ENCODE data around the gene MYO1D. TPM values are rescaled to one million over a fixed set of nuclear protein-coding genes. Genes with fewer than 3 reads are reported as not detected.
"Not testable (repeated sequence)": the region's sequence is repeated elsewhere in the genome, so short reads cannot be mapped to it uniquely, and the experiment has no call there.

The MYO1D gene
- total RNA-seq, 4 donors from 2014 or later: 247 to 569 (median 444) TPM

DNA sequence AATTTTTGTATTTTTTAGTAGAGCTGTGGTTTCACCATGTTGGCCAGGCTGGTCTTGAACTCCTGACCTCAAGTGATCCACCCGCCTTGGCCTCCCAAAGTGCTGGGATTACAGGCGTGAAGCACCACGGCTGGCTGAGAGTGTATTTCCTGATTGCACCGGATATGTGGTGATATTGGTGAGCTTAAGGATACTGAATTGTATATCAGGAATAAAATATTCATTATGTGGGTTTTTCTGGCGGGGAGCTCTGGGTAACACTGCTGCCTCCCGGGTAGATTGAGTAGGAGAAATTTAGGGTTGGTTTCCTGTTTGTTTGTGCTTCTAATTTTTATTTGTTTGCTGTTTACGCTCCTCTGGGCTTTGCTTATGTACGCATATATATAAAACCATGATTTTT, 43.4 kb upstream of the MYO1D start:
- H3K9me3 ChIP-seq: no peaks in the 10 kb centered on the region
- 67 to 80% methylated on average over 6 to 8 of the region's 8 CpGs for WGBS, 2 donors (ENCODE audit: low coverage in 1 of 2)
- in situ Hi-C loops (cut with MboI; ENCODE audit: low pct_ligation_motif_present in 1 of 4, low pct_unique_long_range_greater_than_20kb in 1 of 4, low sequenced_read_pairs in 3 of 4): loop anchor here (25.0 kb wide), 3 partner anchors 133 to 433 kb away; partner anchors contain the start of gene CDK5R1 (in 1 of the 4)
- H3K4me1 ChIP-seq: no peaks in the 10 kb centered on the region
- no peak overlapping the region for H3K4me3 ChIP-seq
- DNase-seq: no peak
- intact Hi-C loops (cut with DNase I; ENCODE audit: low total_unique reads): no loop called here
- no peaks in the 10 kb centered on the region for H3K27me3 ChIP-seq
- H3K27ac ChIP-seq: no peak overlapping the region
- TF ChIP-seq POLR2AphosphoS5 (IDR thresholded peaks at IDR 0.05) (no peak), POLR2A (IDR thresholded peaks at IDR 0.05) (no peak), EP300 (IDR thresholded peaks at IDR 0.05; ENCODE audit: low read depth) (no peak)
- TF ChIP-seq, protein P1, sequence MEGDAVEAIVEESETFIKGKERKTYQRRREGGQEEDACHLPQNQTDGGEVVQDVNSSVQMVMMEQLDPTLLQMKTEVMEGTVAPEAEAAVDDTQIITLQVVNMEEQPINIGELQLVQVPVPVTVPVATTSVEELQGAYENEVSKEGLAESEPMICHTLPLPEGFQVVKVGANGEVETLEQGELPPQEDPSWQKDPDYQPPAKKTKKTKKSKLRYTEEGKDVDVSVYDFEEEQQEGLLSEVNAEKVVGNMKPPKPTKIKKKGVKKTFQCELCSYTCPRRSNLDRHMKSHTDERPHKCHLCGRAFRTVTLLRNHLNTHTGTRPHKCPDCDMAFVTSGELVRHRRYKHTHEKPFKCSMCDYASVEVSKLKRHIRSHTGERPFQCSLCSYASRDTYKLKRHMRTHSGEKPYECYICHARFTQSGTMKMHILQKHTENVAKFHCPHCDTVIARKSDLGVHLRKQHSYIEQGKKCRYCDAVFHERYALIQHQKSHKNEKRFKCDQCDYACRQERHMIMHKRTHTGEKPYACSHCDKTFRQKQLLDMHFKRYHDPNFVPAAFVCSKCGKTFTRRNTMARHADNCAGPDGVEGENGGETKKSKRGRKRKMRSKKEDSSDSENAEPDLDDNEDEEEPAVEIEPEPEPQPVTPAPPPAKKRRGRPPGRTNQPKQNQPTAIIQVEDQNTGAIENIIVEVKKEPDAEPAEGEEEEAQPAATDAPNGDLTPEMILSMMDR (IDR thresholded peaks at IDR 0.05): no peak
- H3K36me3 ChIP-seq: no peaks in the 10 kb centered on the region

DNA sequence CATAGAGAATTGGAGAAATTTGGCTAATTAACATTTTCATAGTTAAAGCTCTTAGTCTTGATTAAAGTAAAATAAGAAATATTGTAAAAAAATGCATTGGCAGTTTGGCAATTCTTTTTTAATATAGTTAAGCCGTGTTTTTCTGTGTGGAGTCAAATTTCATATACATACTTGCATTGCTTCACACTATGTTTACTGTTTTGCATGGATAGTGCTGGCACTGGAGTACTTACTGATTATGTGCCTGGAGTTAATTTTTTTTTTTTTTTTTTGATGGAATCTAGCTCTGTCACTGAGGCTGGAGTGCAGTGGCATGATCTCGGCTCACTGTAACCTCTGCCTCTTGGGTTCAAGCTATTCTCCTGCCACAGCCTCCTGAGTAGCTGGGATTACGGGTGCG, 43.0 kb upstream of the MYO1D start:
- H3K27me3 ChIP-seq; DNase-seq; H3K36me3 ChIP-seq; H3K9me3 ChIP-seq; H3K27ac ChIP-seq; H3K4me3 ChIP-seq; intact Hi-C loops (cut with DNase I; ENCODE audit: low total_unique reads); H3K4me1 ChIP-seq: not testable (repeated sequence)
- in situ Hi-C loops (cut with MboI; ENCODE audit: low pct_ligation_motif_present in 1 of 4, low pct_unique_long_range_greater_than_20kb in 1 of 4, low sequenced_read_pairs in 3 of 4): loop anchor here (25.0 kb wide), 3 partner anchors 133 to 433 kb away; partner anchors contain the start of gene CDK5R1 (in 1 of the 4)
- WGBS, 2 donors (ENCODE audit: low coverage in 1 of 2): 68 to 86% methylated on average over 1 to 4 of the region's 4 CpGs

DNA sequence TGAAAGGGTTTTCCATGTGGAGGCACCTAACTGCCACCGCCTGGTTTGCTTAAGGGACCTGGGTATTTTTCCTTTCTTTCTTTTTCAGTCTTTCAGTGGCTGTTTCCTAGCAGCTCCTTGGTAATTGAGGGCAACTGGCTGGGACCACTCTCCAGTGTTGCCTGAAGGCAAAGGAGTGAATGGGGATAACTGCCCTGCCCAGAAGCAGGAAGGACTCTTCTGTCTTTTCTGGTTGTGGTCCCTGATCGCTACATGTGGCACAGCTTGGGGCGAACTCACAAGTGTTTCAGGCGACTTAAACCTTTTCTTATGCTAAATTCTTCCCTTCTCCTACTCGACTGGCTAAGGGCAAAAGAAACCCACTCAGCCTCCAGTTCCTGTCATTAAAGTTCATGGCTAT, 40.9 kb upstream of the MYO1D start:
- Histone ChIP-seq H3K9me3 (no peaks in the 10 kb centered on the region), H3K4me3 (no peak overlapping the region), H3K27me3 (no peaks in the 10 kb centered on the region), H3K27ac (no peak overlapping the region), H3K36me3 (no peaks in the 10 kb centered on the region), H3K4me1 (peaks cover 0 to 8% (median 2%) of the 10 kb centered on the region in 4 donors)
- TF ChIP-seq EP300 (IDR thresholded peaks at IDR 0.05; ENCODE audit: low read depth) (no peak), POLR2A (IDR thresholded peaks at IDR 0.05) (no peak), POLR2AphosphoS5 (IDR thresholded peaks at IDR 0.05) (no peak)
- TF ChIP-seq, protein P1 (IDR thresholded peaks at IDR 0.05): no peak
- in situ Hi-C loops (cut with MboI; ENCODE audit: low pct_ligation_motif_present in 1 of 4, low pct_unique_long_range_greater_than_20kb in 1 of 4, low sequenced_read_pairs in 3 of 4) (loop anchor here (25.0 kb wide), 3 partner anchors 131 to 431 kb away; partner anchors contain the start of gene CDK5R1 (in 1 of the 4)), intact Hi-C loops (cut with DNase I; ENCODE audit: low total_unique reads) (no loop called here)
- DNase-seq: no peak
- WGBS, 2 donors (ENCODE audit: low coverage in 1 of 2): 78 to 90% methylated on average over 3 to 5 of the region's 5 CpGs

DNA sequence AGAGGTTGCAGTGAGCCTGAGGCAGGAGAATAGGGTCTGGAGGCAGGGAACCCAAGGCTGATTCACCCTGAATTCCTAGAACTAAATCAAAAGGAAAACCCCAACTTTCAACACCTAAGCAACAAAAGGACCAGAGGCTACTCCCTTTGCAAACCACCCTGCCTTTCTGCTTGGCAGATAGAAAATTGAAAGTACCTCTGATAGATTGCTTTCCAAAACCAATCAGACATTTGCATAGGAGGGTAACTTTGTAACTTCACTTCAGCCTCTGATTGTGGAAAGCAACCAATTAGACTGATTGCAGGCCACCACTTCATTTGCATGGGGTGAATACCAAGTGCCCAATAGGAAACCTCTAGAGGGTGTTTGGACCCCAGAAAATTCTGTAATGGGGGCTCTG, 40.2 kb upstream of the MYO1D start:
- no peak overlapping the region for H3K27ac ChIP-seq
- intact Hi-C loops (cut with DNase I; ENCODE audit: low total_unique reads): no loop called here
- no peaks in the 10 kb centered on the region for H3K36me3 ChIP-seq
- TF ChIP-seq POLR2AphosphoS5 (IDR thresholded peaks at IDR 0.05): no peak
- no peak for TF ChIP-seq EP300 (IDR thresholded peaks at IDR 0.05; ENCODE audit: low read depth)
- TF ChIP-seq POLR2A (IDR thresholded peaks at IDR 0.05): no peak
- TF ChIP-seq, protein P1 (IDR thresholded peaks at IDR 0.05): no peak
- no peaks in the 10 kb centered on the region for H3K9me3 ChIP-seq
- no peak overlapping the region for H3K4me3 ChIP-seq
- no peaks in the 10 kb centered on the region for H3K27me3 ChIP-seq
- no peak for DNase-seq
- in situ Hi-C loops (cut with MboI; ENCODE audit: low pct_ligation_motif_present in 1 of 4, low pct_unique_long_range_greater_than_20kb in 1 of 4, low sequenced_read_pairs in 3 of 4): loop anchor here (25.0 kb wide), 3 partner anchors 130 to 430 kb away; partner anchors contain the start of gene CDK5R1 (in 1 of the 4)
- H3K4me1 ChIP-seq: peaks cover 0 to 13% (median 8%) of the 10 kb centered on the region in 4 donors

DNA sequence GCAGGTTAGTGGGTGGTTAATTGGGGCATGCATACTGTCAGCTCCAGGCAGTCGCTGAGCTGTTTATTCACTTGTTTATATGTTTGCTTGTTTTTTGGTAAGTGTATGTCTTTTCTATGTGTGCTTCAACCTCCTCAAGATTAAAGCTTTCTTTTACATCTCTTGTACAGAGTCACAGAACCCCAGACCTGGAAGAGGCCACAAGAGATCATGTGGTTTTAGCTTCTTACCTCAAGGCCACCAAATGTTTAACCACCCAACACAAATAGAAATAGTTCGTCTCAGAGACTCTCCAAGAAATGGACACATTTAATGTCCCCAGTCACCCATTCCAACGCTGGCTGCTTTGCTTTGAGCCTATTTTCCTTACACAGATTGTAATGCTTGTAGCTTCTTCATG, 39.2 kb upstream of the MYO1D start:
- in situ Hi-C loops (cut with MboI; ENCODE audit: low pct_ligation_motif_present in 1 of 4, low pct_unique_long_range_greater_than_20kb in 1 of 4, low sequenced_read_pairs in 3 of 4): loop anchor here (25.0 kb wide), 3 partner anchors 129 to 429 kb away; partner anchors contain the start of gene CDK5R1 (in 1 of the 4)
- Histone ChIP-seq H3K36me3 (no peaks in the 10 kb centered on the region), H3K9me3 (no peaks in the 10 kb centered on the region), H3K4me3 (no peak overlapping the region), H3K27me3 (no peaks in the 10 kb centered on the region), H3K27ac (no peak overlapping the region), H3K4me1 (peaks cover 9 to 23% (median 17%) of the 10 kb centered on the region in 4 donors)
- TF ChIP-seq EP300 (IDR thresholded peaks at IDR 0.05; ENCODE audit: low read depth) (no peak), POLR2AphosphoS5 (IDR thresholded peaks at IDR 0.05) (no peak), POLR2A (IDR thresholded peaks at IDR 0.05) (no peak)
- TF ChIP-seq, protein P1 (IDR thresholded peaks at IDR 0.05): no peak
- intact Hi-C loops (cut with DNase I; ENCODE audit: low total_unique reads): no loop called here
- 63% methylated on average over 3 of the region's 3 CpGs; no CpG with 5 or more reads in 1 of the 2 donors for WGBS, 2 donors (ENCODE audit: low coverage in 1 of 2)
- DNase-seq: no peak
